ENCODE data around the gene LRMDA. TPM values are rescaled to one million over a fixed set of nuclear protein-coding genes. Genes with fewer than 3 reads are reported as not detected.

The LRMDA gene
- total and polyA plus RNA-seq, 2 of the 8 experiments (the other 6 are each of a cell fraction or from before 2014, with no cell fraction given), result 0.86 to 2.8 TPM

- TF ChIP-seq CTCF (IDR thresholded peaks at IDR 0.05; ENCODE audit: control extremely low read depth in 1 of 3, insufficient read depth in 1 of 3, low read depth in 1 of 3, low read length in 3 of 3), result no peak
- TF ChIP-seq POLR2A (IDR thresholded peaks at IDR 0.05; ENCODE audit: control extremely low read depth in 1 of 2, low read depth in 2 of 2, low read length in 2 of 2), result no peak
- no peak for TF ChIP-seq SAP30 (IDR thresholded peaks at IDR 0.05; ENCODE audit: insufficient read depth, insufficient replicate concordance, low read length)
- TF ChIP-seq, protein P1, sequence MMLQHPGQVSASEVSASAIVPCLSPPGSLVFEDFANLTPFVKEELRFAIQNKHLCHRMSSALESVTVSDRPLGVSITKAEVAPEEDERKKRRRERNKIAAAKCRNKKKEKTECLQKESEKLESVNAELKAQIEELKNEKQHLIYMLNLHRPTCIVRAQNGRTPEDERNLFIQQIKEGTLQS (IDR thresholded peaks at IDR 0.05; ENCODE audit: insufficient read depth, low read depth, low read length), result no peak
Measured at GRCh38 chr10:75432176-75432575, 752 bp downstream of the LRMDA start (continued).
